ENCODE results near the gene BCL2.
"Not testable (repeated sequence)": the region's sequence is repeated elsewhere in the genome, so short reads cannot be mapped to it uniquely, and the experiment has no call there.

BCL2 gene

DNA sequence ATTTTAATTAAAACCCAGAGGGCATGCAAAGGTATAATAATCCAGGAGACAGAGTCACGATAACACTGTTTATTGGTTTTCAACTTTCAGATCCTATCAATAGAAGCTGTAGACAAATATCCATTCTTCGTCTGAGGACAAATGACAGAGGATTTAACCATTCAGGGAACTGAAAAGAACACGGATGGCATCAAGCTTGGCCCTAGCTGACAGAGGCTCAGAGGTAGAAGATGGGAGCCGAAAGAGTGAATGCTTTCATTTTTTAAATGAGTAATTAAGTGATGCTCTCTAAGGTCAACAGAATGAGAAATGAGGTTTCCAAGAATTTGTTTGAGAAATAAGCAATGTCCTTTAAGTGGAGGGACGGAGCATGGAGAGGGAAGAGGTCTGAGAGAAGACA lies 62.1 kb downstream of the BCL2 start:
- DNase-seq, result no peak

DNA sequence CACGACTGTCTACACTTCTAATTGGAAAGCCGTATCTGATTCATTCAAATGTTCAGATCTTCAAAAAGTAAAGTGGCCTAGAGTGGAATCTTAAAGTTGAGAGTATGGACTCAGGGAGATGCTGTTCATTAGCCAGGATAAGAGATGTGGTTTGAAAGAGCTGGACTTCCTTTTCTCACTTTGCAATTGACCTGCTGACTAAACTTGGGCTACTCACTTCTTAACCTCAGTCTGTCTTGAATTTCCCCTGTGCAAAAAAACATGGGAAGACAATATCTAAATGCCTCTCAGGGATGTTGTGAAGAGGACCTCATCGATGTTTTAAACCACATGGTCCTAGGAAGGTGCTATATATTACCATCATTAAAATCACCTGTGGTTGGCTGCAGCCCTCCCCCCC lies 64.1 kb downstream of the BCL2 start:
- DNase-seq, result no peak

GRCh38 chr18:63254716-63255399 lies 64.7 kb downstream of the BCL2 start:
- DNase-seq, result no peak

GRCh38 chr18:63253428-63254372 lies 65.9 kb downstream of the BCL2 start:
- DNase-seq, result no peak

DNA sequence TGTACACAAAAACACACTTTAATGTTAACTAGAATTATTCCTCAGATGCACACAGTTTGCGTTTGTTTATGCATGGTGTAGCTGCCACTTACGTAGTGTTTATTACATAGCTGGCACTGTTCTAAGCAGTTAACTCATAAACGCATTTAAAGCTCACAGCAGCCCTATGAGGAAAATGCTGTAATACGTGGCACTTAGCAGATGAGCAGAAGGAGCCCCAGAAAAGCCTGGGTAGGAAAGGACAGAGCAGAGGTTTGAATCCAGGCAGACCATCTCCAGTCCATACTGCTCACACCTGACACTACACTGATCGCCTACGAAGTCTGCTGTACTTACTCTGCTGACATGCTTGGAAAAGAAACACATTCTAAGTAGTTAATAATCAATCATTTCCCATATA lies 66.6 kb downstream of the BCL2 start:
- no peak for DNase-seq

- peak in 1 of 2 donors; percentile 19 for DNase-seq
These were observed 69.8 kb downstream of the BCL2 start for GRCh38 chr18:63249771-63250170.

- DNase-seq, result no peak
These were observed 71.6 kb downstream of the BCL2 start for GRCh38 chr18:63247926-63248325.

GRCh38 chr18:63247506-63247905 lies 72.1 kb downstream of the BCL2 start:
- no peak for DNase-seq

DNA sequence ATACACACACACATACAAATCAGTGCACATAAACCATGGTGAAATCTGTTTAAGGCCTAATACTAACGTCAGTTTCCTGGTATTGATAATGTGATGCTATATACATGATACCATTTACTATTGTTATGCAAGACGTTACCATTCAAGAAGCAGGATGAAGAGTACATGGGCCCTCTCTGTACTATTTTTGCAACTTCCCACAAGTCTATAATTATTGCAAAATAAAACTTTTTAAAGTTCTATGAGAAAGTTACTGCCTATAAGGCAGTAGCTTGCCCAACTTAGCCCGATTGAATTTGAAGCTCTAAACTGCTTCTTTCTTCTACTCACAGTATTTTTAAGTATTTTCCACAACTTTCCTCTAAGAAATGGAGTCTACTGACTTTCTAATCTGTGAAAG lies 74.0 kb downstream of the BCL2 start:
- no peak for DNase-seq

DNA sequence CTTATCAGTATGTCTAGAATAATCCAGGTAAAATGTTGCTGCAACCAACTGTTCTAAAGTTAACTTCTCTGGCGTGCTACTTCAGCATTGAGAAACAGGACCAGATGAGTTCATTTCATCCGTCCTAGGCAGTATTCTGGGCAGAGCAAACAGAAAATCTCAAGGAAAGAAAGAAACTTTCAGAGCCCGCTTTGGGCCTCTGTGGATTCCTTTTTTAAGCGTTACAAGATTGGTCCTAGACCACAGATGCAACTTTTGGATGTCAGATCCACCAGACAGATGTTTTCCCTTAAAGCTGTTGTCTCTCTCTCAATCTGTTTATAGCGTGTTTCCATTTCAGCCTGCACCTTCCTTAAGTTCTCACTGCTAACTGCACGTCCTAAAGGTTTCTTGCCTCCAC lies 75.0 kb downstream of the BCL2 start:
- no peak for DNase-seq

GRCh38 chr18:63241760-63242159 lies 77.8 kb downstream of the BCL2 start:
- DNase-seq, result no peak

- no peak for DNase-seq
These were observed 78.3 kb downstream of the BCL2 start for GRCh38 chr18:63241317-63241712.

- DNase-seq, result no peak
These were observed 78.8 kb downstream of the BCL2 start for GRCh38 chr18:63240531-63241316.

- DNase-seq, result no peak
These were observed 80.9 kb downstream of the BCL2 start for GRCh38 chr18:63238693-63239075.

DNA sequence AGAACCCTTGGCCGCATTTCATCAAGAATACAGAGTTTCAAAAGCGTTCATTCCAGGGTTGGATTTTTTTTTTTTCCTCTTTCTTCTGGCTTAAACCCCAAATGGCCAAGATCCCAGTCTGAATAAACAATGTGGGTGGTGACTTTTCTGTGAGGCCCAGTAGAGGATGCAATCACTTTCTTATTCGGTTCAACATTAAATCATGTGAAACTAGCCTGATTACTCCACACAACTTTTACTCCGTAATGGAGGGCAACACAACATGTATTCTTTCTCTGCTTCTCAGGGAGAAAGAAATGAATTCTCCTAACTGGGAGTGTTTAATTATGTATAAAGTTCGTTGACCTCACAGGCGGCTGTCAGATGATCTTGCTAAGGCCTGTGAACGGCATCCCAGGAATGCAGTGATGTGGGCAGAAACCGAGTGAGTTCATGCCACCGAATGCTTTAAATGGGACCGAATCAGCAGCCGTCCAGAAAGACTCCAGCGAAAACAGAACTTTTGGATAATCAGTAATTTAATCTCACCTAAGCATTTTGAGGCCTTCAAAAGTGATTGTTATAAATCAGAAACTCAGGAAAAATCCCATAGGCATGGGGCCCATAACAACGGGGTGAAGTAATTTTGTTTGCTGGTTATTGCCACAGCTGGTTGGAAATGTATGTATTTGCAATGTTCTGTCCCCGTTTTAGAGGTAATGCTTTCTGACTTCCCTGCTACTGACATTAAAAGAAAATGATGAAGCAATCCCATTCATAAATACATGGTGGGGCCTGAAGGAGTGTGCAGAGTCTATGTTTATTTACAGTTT lies 81.5 kb downstream of the BCL2 start:
- no peak for DNase-seq

DNA sequence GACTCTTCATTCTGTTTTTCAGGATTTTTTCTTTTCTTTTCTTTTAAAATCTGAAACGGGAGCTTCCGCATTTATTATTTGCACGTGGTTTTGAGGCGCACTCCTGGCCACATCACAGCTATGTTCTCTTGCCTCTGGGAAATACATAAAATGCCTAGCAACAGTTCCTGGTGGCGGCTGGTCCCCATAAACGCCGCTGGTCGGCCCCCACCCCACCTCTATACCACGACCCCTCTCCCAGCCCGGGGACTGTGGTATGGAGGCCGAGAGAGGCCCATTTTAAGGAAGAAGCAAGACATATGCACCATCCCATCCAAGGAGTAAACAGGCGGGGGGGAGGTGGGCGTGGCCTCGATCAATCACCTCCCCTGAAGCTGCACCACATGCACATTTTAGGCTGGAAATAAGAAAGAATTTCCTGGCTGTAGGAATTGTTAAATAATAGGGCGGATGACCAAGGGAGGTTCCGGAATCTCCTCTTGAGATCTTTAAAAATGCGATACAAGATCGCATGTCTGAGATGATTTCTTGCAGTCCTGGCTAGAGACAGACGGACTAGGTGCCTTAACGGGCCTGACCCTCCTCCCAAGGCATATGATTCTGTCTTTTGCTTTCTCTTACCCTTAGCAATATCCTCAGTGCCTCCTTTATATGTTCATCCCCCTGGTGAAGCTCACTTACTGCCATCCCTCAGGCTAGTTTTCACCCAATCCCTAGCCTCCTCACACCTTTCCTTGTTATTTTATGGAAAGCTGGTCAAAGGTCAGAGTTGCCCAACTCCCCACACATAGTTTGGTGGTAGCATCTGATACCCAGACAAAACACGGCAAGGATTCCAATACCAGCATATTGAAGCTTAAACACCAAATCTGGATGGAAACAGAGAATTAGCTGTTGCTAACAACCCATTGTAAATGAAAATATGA lies 82.4 kb downstream of the BCL2 start:
- DNase-seq, result no peak

DNA sequence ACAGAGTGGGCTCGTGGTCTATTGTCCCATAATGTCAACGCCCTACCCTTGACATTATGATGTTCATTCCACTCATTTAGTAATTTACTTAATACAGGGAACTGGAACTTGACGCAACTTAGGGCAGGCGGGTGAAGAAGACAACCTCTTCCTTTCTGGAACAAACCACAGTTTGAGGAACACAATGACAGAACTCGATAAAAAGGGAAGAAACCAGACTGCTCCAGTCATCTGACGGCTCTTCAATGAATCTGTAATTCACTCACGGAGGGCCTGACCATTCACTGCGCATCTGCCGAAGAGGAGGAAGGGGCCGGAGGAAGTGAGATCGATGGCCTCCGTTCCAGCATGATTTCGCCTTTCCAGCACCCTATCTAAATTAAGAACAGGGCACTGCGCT lies 83.2 kb downstream of the BCL2 start:
- DNase-seq, result peak in 1 of 2 donors; percentile 51

GRCh38 chr18:63235920-63236319 lies 83.6 kb downstream of the BCL2 start:
- not testable (repeated sequence) for DNase-seq

- peak in 1 of 2 donors; percentile 47 for DNase-seq
These were observed 84.7 kb downstream of the BCL2 start for GRCh38 chr18:63234841-63235240.

DNA sequence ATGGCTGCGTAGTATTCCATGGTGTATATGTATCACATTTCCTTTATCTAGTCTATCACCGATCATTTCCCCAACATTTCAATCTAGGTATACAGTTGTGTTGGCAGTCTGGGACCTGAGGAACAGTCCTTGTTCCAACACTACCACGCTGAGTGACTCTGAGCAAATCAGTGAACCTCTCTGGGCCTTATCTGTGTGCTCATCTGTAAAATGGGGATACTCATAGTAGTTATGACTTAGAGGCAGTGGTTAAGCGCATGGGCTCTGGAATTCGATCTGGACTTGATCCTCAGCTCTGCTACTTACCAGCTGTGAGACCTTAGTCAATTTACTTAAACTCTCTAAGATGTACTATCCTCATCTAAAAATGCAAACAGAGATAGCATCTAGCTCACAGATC lies 85.1 kb downstream of the BCL2 start:
- DNase-seq, result no peak

DNA sequence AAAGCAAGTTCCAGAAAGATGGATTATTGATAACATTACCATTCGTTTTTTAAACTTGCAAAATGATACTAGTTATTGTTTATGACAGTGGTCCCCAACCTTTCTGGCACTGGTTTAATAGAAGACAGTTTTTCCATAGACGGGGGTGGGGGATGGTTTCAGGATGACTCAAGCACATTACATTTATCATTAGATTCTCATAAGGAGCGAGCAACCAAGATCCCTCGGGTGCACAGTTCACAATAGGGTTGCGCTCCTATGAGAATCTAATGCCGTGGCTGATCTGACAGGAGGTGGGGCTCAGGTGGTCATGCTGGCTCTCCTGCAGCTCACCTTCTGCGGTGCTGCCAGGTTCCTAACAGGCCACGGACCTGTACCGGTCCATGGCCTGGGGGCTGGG lies 86.2 kb downstream of the BCL2 start:
- DNase-seq, result no peak
